Right lobe of liver (tissue), 6 donors: ENCODE measurements around the gene NPRL2. TPM values are rescaled to one million over a fixed set of nuclear protein-coding genes. Genes with fewer than 3 reads are reported as not detected.

Source experiments
- ATAC-seq, 4 donors: fragments of 200-7000 bp; cut with Tn5 transposase; one replicate each; pipeline ENCODE4 v1.9.1; 2020; ENCODE audit warnings: mild to moderate bottlenecking in 4 of 4, moderate library complexity in 4 of 4
- DNase-seq, 3 donors: peaks; one replicate each; pipeline ENCODE4 v3.0.0-alpha.2; 2020
- H3K27ac ChIP-seq, 3 donors: fragments of 200-600 bp; one replicate each; pipeline ENCODE4 v1.8.0; 2022
- H3K27me3 ChIP-seq, 2 donors: fragments of 200-600 bp; one replicate each; pipeline ENCODE4 v1.8.0; 2022
- H3K36me3 ChIP-seq, 4 donors: fragments of 200-600 bp; sonication (generic) in 1 of 4; one replicate each; pipeline versions ENCODE4 v1.5.1 to v1.8.0; 2017 to 2022; ENCODE audit warnings: control low read depth in 1 of 4
- H3K4me1 ChIP-seq, 4 donors: fragments of 200-600 bp; sonication (generic) in 1 of 4; one replicate each; pipeline versions ENCODE4 v1.5.1 to v1.8.0; 2017 to 2022; ENCODE audit warnings: control low read depth in 1 of 4
- H3K4me3 ChIP-seq, 3 donors: fragments of 200-600 bp; one replicate each; pipeline ENCODE4 v1.8.0; 2022
- H3K9me3 ChIP-seq, 4 donors: fragments of 200-600 bp; sonication (generic) in 1 of 4; one replicate each; pipeline versions ENCODE4 v1.5.1 to v1.8.0; 2017 to 2022; ENCODE audit warnings: control low read depth in 1 of 4
- POLR2A ChIP-seq: fragments of 450-650 bp; IDR thresholded peaks from one replicate; pipeline ENCODE4 v1.6.1; 2017; ENCODE audit warnings: antibody characterized with exemption, mild to moderate bottlenecking
- whole genome bisulfite sequencing: methylation state at CpG from one replicate; pipeline ENCODE4 v1.1.6; 2018; ENCODE audit warnings: low coverage, low lambda C conversion rate; ENCODE audit not compliant: insufficient coverage; ENCODE audit errors: missing lambda C conversion rate; 5-methylcytosine and 5-hydroxymethylcytosine counted together
- intact Hi-C, 2 donors: fragments of 100-400 bp; cut with DNase I; formaldehyde crosslinking; loops; one replicate each; pipeline versions ENCODE4 v1.11.2 to v1.14.1; 2022
- total RNA-seq, 6 experiments: library from RNA; depleted of rRNA in 2 of 6; stranded (reverse); fragments of >200 nt in 2 of 6; fragmentation: NEBNext Ultra II Directional in 3 of 6; extraction: Animal tissue kit (Norgen Biotek cat#: 25700) in 3 of 6; gene quantifications; one replicate each; pipeline versions ENCODE4 v1.1.0 to v1.2.4, GENCODE V29; 2016 to 2023
- TF ChIP-seq, protein P1 (sequence below), 4 donors: fragments of 200-600 bp in 3 of 4; fragments of 450-650 bp in 1 of 4; IDR thresholded peaks; one replicate each; pipeline versions ENCODE4 v1.5.1 to v1.8.0; 2016 to 2022; ENCODE audit warnings: antibody characterized with exemption in 4 of 4, mild to moderate bottlenecking in 2 of 4
- donor health status: DM: no; HTN: yes; CAD: no.
- donor health status: DM: no; HTN: no; CAD: no.
- donor health status: DM: no; HTN: no; CAD: no.
- donor health status: DM: no; HTN: yes; CAD: no.
- donor health status: DM: no; HTN: yes; CAD: no.

The NPRL2 gene
- total RNA-seq, 6 experiments from 2014 or later = 10.6 to 18.3 (median 14.4) TPM

GRCh38 chr3:50372349-50372748 is 21.8 kb upstream of the NPRL2 start:
- H3K4me1 ChIP-seq = no peaks in the 10 kb centered on the region
- intact Hi-C loops = loop anchor here in 1 of 2 donors (10.0 kb wide), 1 partner anchor 162 kb away; no protein-coding TSS in a partner anchor
- H3K9me3 ChIP-seq = no peaks in the 10 kb centered on the region
- TF ChIP-seq, protein P1, sequence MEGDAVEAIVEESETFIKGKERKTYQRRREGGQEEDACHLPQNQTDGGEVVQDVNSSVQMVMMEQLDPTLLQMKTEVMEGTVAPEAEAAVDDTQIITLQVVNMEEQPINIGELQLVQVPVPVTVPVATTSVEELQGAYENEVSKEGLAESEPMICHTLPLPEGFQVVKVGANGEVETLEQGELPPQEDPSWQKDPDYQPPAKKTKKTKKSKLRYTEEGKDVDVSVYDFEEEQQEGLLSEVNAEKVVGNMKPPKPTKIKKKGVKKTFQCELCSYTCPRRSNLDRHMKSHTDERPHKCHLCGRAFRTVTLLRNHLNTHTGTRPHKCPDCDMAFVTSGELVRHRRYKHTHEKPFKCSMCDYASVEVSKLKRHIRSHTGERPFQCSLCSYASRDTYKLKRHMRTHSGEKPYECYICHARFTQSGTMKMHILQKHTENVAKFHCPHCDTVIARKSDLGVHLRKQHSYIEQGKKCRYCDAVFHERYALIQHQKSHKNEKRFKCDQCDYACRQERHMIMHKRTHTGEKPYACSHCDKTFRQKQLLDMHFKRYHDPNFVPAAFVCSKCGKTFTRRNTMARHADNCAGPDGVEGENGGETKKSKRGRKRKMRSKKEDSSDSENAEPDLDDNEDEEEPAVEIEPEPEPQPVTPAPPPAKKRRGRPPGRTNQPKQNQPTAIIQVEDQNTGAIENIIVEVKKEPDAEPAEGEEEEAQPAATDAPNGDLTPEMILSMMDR (IDR thresholded peaks at IDR 0.05) = no peak
- no peak for TF ChIP-seq POLR2A
- H3K4me3 ChIP-seq = no peak overlapping the region
- DNase-seq = no peak
- no peaks in the 10 kb centered on the region for H3K36me3 ChIP-seq
- H3K27me3 ChIP-seq = no peaks in the 10 kb centered on the region
- WGBS = 14% methylated on average over 6 of the region's 8 CpGs
- H3K27ac ChIP-seq = no peak overlapping the region
- ATAC-seq = peak in 1 of 4 donors; percentile 25

- DNase-seq = no peak
- no peaks in the 10 kb centered on the region for H3K27me3 ChIP-seq
- H3K27ac ChIP-seq = no peak overlapping the region
- H3K9me3 ChIP-seq = no peaks in the 10 kb centered on the region
- H3K36me3 ChIP-seq = no peaks in the 10 kb centered on the region
- H3K4me1 ChIP-seq = no peaks in the 10 kb centered on the region
- no peak for TF ChIP-seq POLR2A
- TF ChIP-seq, protein P1 (IDR thresholded peaks at IDR 0.05) = no peak
- H3K4me3 ChIP-seq = no peak overlapping the region
- intact Hi-C loops = loop anchor here in 1 of 2 donors (10.0 kb wide), 1 partner anchor 164 kb away; no protein-coding TSS in a partner anchor
- ATAC-seq = no peak
- whole genome bisulfite sequencing = 86% methylated on average over 1 of the region's 3 CpGs
Observed at GRCh38 chr3:50371133-50371685, 20.6 kb upstream of the NPRL2 start.

GRCh38 chr3:50370594-50370993 is 20.0 kb upstream of the NPRL2 start:
- Histone ChIP-seq H3K9me3 (no peaks in the 10 kb centered on the region), H3K27ac (no peak overlapping the region), H3K36me3 (no peaks in the 10 kb centered on the region), H3K4me3 (no peak overlapping the region), H3K27me3 (no peaks in the 10 kb centered on the region), H3K4me1 (no peaks in the 10 kb centered on the region)
- WGBS = 46% methylated on average over 12 of the region's 14 CpGs
- DNase-seq (no peak), ATAC-seq (no peak)
- intact Hi-C loops = loop anchor here in 1 of 2 donors (10.0 kb wide), 1 partner anchor 164 kb away; no protein-coding TSS in a partner anchor
- TF ChIP-seq, protein P1 (IDR thresholded peaks at IDR 0.05) = no peak
- no peak for TF ChIP-seq POLR2A

DNA sequence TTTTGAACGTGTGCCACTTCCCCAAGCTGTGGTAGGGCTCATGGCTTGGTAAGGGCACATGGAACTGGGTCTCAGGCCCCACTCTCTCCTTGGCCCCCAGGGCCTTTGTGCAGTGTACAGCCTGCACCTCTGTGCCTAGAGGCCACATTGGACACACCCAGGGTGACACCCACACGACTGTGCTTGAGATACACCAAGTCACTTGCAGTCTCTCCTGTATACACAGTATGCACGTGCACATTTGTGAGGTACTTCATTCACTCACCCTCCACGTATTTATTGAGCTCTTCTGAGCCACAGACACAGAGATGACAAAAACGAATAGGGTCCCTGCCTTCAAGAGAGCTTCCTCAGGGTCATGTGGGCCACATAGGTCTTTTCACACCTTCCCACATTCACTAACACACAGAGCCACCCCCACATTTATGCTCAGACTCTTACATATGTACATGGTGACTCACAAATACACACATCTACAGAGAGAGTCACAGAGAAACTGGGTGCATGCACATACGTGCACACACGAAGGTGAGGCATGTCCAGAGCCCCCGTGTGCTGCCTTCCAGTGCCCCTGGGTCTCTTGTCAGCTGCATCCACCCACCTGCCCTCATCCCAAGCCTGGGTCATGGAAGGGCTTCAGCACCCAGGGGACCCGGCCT is 18.6 kb upstream of the NPRL2 start:
- no peaks in the 10 kb centered on the region for H3K36me3 ChIP-seq
- intact Hi-C loops = no loop called here
- H3K4me3 ChIP-seq = no peak overlapping the region
- H3K27ac ChIP-seq = no peak overlapping the region
- DNase-seq = no peak
- no peak for ATAC-seq
- no peaks in the 10 kb centered on the region for H3K9me3 ChIP-seq
- 64% methylated on average over 7 of the region's 9 CpGs for WGBS
- peaks cover 0 to 4% (median 0%) of the 10 kb centered on the region in 4 donors for H3K4me1 ChIP-seq
- H3K27me3 ChIP-seq = no peaks in the 10 kb centered on the region
- TF ChIP-seq, protein P1 (IDR thresholded peaks at IDR 0.05) = no peak
